Neural cell (in vitro differentiated cells): ENCODE data around the gene ACTR6. TPM values are rescaled to one million over a fixed set of nuclear protein-coding genes. Genes with fewer than 3 reads are reported as not detected.

Experiments used
- H2AFZ ChIP-seq: fragments of 200-600, 300-800 bp; sonication (generic), shearing (Covaris generic); 2 replicates; pipeline ENCODE4 v1.6.0; 2014; ENCODE audit warnings: low read depth, mild to moderate bottlenecking, antibody characterized with exemption, low read length, moderate library complexity
- H3F3A ChIP-seq: fragments of 200-600 bp; shearing (Covaris generic); 2 replicates; pipeline ENCODE4 v1.6.1; 2016; ENCODE audit warnings: mild to moderate bottlenecking, moderate library complexity, mixed read lengths, antibody characterized with exemption, low read length; ENCODE audit not compliant: insufficient read depth, poor library complexity, severe bottlenecking
- H3K27ac ChIP-seq: fragments of 200-600, 300-800 bp; sonication (generic), shearing (Covaris generic); 2 replicates; pipeline ENCODE4 v1.5.1; 2014; ENCODE audit warnings: mild to moderate bottlenecking, low read length, moderate library complexity
- H3K27me3 ChIP-seq: fragments of 300-800, 200-600 bp; sonication (generic), shearing (Covaris generic); 2 replicates; pipeline ENCODE4 v1.6.0; 2014; ENCODE audit warnings: mild to moderate bottlenecking, low read depth, low read length, moderate library complexity; ENCODE audit not compliant: insufficient read depth
- H3K36me3 ChIP-seq: fragments of 300-800, 200-600 bp; sonication (generic), shearing (Covaris generic); 2 replicates; pipeline ENCODE4 v1.5.1; 2014; ENCODE audit warnings: mild to moderate bottlenecking, antibody characterized with exemption, low read length, moderate library complexity; ENCODE audit not compliant: insufficient read depth
- H3K4me2 ChIP-seq: fragments of 300-800, 200-600 bp; sonication (generic), shearing (Covaris generic); 2 replicates; pipeline ENCODE4 v1.6.0; 2014; ENCODE audit warnings: mild to moderate bottlenecking, low read length
- H3K4me3 ChIP-seq: fragments of 300-800, 200-600 bp; sonication (generic), shearing (Covaris generic); 2 replicates; pipeline ENCODE4 v1.5.1; 2014; ENCODE audit warnings: mild to moderate bottlenecking, low read length, moderate library complexity
- H3K79me2 ChIP-seq: fragments of 200-600 bp; shearing (Covaris generic); replicated peaks from 2 replicates; pipeline ENCODE4 v1.6.0; 2014; ENCODE audit warnings: mild to moderate bottlenecking, low read length, moderate library complexity; ENCODE audit not compliant: insufficient read depth
- H3K9ac ChIP-seq: fragments of 300-800, 200-600 bp; sonication (generic), shearing (Covaris generic); 2 replicates; pipeline ENCODE4 v1.6.1; 2016; ENCODE audit warnings: mild to moderate bottlenecking, low read length, mixed read lengths
- H3K9me2 ChIP-seq: fragments of 200-600 bp; shearing (Covaris generic); 2 replicates; pipeline ENCODE4 v1.6.1; 2016; ENCODE audit warnings: mild to moderate bottlenecking, low read length, mixed read lengths; ENCODE audit not compliant: insufficient read depth
- H3K9me3 ChIP-seq: fragments of 200-600, 300-800 bp; sonication (generic), shearing (Covaris generic); 2 replicates; pipeline ENCODE4 v1.6.1; 2016; ENCODE audit warnings: mild to moderate bottlenecking, mixed run types, low read length, moderate library complexity, mixed read lengths
- H4K20me1 ChIP-seq: fragments of 200-600 bp; shearing (Covaris generic); 2 replicates; pipeline ENCODE4 v1.6.1; 2016; ENCODE audit warnings: mild to moderate bottlenecking, mixed run types; ENCODE audit not compliant: insufficient read depth
- EP300 ChIP-seq: fragments of 450-650 bp; conservative IDR thresholded peaks from 2 replicates; pipeline ENCODE4 v1.6.1; 2014; ENCODE audit warnings: antibody characterized with exemption, mild to moderate bottlenecking, moderate library complexity; ENCODE audit not compliant: poor library complexity, severe bottlenecking
- EZH2 ChIP-seq: fragments of 200-600, 300-800 bp; shearing (Covaris generic), sonication (generic); IDR thresholded peaks from 2 replicates; pipeline ENCODE4 v1.6.1; 2014; ENCODE audit warnings: antibody characterized with exemption, low read length, borderline replicate concordance, mild to moderate bottlenecking; ENCODE audit not compliant: insufficient read depth, poor library complexity, severe bottlenecking
- MXI1 ChIP-seq: fragments of 450-650 bp; conservative IDR thresholded peaks from 2 replicates; pipeline ENCODE4 v1.6.1; 2014; ENCODE audit warnings: antibody characterized with exemption, mild to moderate bottlenecking; ENCODE audit not compliant: poor library complexity, severe bottlenecking
- POLR2AphosphoS5 ChIP-seq: IDR thresholded peaks from 2 replicates; pipeline ENCODE4 v1.6.1; 2012
- RAD21 ChIP-seq: fragments of 450-650 bp; conservative IDR thresholded peaks from 2 replicates; pipeline ENCODE4 v1.6.1; 2014; ENCODE audit warnings: antibody characterized with exemption, mild to moderate bottlenecking, moderate library complexity
- SMC3 ChIP-seq: fragments of 450-650 bp; conservative IDR thresholded peaks from 2 replicates; pipeline ENCODE4 v1.6.1; 2014; ENCODE audit warnings: antibody characterized with exemption, mild to moderate bottlenecking, moderate library complexity; ENCODE audit not compliant: poor library complexity
- TAF1 ChIP-seq: IDR thresholded peaks from 2 replicates; pipeline ENCODE4 v1.6.1; 2012; ENCODE audit warnings: low read depth
- polyA plus RNA-seq: library from polyadenylated mRNA; depleted of rRNA; stranded (reverse); fragments of >200 nt; gene quantifications from 2 replicates; pipeline ENCODE4 v1.2.3, GENCODE V29; 2014
- TF ChIP-seq, protein P1 (sequence below): fragments of 450-650 bp; IDR thresholded peaks from 2 replicates; pipeline ENCODE4 v1.5.1; 2014; ENCODE audit warnings: antibody characterized with exemption, mild to moderate bottlenecking, moderate library complexity; ENCODE audit not compliant: poor library complexity, severe bottlenecking
- TF ChIP-seq, protein P2 (sequence below): IDR thresholded peaks from 2 replicates; pipeline ENCODE4 v1.6.1; 2012; ENCODE audit warnings: borderline replicate concordance

Gene ACTR6
- polyA plus RNA-seq, 1 donor from 2014 or later: 128 TPM

DNA sequence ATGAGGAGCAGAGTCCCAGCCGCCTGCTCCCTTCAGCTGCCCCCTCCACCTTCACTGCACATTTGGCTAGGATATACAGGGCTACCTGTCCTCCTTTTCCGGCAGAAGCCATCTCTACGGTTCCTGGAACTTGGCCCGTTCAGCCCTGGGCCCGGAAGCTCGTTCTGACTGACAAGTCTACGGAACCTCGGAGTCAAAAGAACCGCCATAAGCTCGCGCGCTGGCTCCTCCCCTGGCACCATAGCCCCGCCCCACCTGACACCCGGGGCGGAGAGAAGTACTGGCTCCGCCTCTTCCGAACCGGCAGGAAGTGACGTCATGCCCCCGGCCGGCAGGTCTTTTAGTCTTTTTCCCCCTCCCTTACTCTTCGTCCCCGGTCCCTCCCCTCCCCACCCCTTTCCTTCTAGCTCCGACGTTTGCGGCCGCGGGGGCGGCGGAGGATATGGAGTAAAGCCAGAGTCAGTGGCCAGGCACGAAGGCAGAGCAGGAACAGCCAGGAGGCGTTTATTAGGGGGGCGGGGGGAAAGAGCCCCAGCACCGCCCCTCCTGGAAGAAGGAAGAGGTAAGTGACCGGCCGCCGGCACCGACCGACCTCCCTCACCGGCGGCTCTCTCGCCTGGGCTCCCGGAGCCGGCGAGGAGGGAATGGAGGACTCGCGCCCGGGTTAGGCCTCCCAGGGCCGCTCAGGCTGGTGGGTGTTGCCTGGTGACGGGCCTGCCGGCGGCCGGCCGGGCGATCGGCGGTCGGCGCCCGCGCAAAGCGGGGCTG is 66.4 kb downstream of the ACTR6 start, which contains the start of the genes DEPDC4 and SCYL2:
Gene DEPDC4 (minus strand): TSS at position 245 of the 768 bp plus-strand sequence. CDS start 3 bp downstream, at position 242.
Gene SCYL2 (plus strand): TSS at position 343 of the 768 bp plus-strand sequence. CDS start 15,794 bp downstream, outside the sequence.
- H3K27me3 ChIP-seq: no peaks in the 10 kb centered on the region
- TF ChIP-seq TAF1 (peak; percentile 58), POLR2AphosphoS5 (peak; percentile 93), MXI1 (peak; percentile 70), EP300 (no peak), EZH2 (no peak), SMC3 (no peak), RAD21 (no peak)
- TF ChIP-seq, protein P1, sequence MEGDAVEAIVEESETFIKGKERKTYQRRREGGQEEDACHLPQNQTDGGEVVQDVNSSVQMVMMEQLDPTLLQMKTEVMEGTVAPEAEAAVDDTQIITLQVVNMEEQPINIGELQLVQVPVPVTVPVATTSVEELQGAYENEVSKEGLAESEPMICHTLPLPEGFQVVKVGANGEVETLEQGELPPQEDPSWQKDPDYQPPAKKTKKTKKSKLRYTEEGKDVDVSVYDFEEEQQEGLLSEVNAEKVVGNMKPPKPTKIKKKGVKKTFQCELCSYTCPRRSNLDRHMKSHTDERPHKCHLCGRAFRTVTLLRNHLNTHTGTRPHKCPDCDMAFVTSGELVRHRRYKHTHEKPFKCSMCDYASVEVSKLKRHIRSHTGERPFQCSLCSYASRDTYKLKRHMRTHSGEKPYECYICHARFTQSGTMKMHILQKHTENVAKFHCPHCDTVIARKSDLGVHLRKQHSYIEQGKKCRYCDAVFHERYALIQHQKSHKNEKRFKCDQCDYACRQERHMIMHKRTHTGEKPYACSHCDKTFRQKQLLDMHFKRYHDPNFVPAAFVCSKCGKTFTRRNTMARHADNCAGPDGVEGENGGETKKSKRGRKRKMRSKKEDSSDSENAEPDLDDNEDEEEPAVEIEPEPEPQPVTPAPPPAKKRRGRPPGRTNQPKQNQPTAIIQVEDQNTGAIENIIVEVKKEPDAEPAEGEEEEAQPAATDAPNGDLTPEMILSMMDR: no peak
- TF ChIP-seq, protein P2, sequence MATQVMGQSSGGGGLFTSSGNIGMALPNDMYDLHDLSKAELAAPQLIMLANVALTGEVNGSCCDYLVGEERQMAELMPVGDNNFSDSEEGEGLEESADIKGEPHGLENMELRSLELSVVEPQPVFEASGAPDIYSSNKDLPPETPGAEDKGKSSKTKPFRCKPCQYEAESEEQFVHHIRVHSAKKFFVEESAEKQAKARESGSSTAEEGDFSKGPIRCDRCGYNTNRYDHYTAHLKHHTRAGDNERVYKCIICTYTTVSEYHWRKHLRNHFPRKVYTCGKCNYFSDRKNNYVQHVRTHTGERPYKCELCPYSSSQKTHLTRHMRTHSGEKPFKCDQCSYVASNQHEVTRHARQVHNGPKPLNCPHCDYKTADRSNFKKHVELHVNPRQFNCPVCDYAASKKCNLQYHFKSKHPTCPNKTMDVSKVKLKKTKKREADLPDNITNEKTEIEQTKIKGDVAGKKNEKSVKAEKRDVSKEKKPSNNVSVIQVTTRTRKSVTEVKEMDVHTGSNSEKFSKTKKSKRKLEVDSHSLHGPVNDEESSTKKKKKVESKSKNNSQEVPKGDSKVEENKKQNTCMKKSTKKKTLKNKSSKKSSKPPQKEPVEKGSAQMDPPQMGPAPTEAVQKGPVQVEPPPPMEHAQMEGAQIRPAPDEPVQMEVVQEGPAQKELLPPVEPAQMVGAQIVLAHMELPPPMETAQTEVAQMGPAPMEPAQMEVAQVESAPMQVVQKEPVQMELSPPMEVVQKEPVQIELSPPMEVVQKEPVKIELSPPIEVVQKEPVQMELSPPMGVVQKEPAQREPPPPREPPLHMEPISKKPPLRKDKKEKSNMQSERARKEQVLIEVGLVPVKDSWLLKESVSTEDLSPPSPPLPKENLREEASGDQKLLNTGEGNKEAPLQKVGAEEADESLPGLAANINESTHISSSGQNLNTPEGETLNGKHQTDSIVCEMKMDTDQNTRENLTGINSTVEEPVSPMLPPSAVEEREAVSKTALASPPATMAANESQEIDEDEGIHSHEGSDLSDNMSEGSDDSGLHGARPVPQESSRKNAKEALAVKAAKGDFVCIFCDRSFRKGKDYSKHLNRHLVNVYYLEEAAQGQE: peak; percentile 73
- H3K36me3 ChIP-seq: no peaks in the 10 kb centered on the region
- H3K4me2 ChIP-seq: peak within 1 kb of the TSS; percentile 98
- no peaks in the 10 kb centered on the region for H3K9me3 ChIP-seq
- peaks cover 46% of the 10 kb centered on the region for H3K79me2 ChIP-seq
- peak within 1 kb of the TSS; percentile 92 for H3K4me3 ChIP-seq
- peaks cover 4% of the 10 kb centered on the region for H4K20me1 ChIP-seq
- H3K9me2 ChIP-seq: no peaks in the 10 kb centered on the region
- H3K27ac ChIP-seq: peak within 1 kb of the TSS; percentile 95
- H3F3A ChIP-seq: no peaks in the 10 kb centered on the region
- H2AFZ ChIP-seq: peak within 1 kb of the TSS; percentile 95
- peak within 1 kb of the TSS; percentile 96 for H3K9ac ChIP-seq

DNA sequence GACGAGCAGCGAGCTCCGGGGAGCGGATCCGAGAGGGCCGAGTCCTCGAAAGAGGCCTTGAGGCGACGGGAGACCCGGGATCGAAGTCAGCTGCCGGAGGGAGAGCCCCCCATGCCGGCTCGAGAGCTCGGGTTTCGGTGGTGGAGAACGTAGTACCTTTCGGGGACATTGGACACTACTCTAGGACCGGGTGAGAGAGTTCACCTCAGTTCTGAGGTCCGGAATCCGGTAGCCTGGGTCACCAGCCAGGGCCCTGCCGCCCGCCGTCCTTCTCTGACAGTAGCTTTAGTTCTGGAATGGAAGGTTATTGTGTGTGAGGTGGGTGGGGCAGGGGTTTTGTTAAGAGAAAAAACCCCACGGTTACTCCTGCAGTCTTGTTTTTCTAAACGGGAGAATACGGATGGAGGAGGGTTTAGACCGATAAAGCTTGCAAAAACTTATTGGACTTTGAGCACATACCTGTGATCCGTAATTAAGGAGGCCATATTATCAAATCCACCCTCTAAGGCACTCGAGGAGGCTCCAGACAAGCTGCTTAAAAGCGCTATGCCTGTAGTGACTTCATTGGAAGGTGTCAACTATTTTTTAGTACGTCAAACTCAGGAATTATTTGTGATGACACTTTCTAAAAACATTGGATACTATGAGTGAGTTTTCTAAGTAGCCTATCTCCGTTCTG is 67.1 kb downstream of the ACTR6 start:
- H3K4me2 ChIP-seq: peak overlapping the region; percentile 98
- peak overlapping the region; percentile 95 for H3K27ac ChIP-seq
- H3K9ac ChIP-seq: peak overlapping the region; percentile 96
- no peaks in the 10 kb centered on the region for H3K27me3 ChIP-seq
- TF ChIP-seq MXI1 (no peak), TAF1 (peak; percentile 37), POLR2AphosphoS5 (no peak), SMC3 (no peak), EZH2 (no peak)
- TF ChIP-seq, protein P2: peak; percentile 48
- peaks cover 54% of the 10 kb centered on the region for H3K79me2 ChIP-seq
- no peaks in the 10 kb centered on the region for H3K9me2 ChIP-seq
- peak overlapping the region; percentile 92 for H3K4me3 ChIP-seq
- H3F3A ChIP-seq: no peaks in the 10 kb centered on the region
- no peaks in the 10 kb centered on the region for H3K36me3 ChIP-seq
- no peaks in the 10 kb centered on the region for H3K9me3 ChIP-seq
- H2AFZ ChIP-seq: peak overlapping the region; percentile 80
- H4K20me1 ChIP-seq: peaks cover 4% of the 10 kb centered on the region
